Placental pericyte (primary cell): ENCODE results near the gene GATAD2A. TPM values are rescaled to one million over a fixed set of nuclear protein-coding genes. Genes with fewer than 3 reads are reported as not detected.

Source experiments
- small RNA-seq: library from RNA; depleted of rRNA; stranded (forward); fragments of <200 nt; gene quantifications from one replicate; pipeline ENCODE3, GENCODE V24; 2012; ENCODE audit warnings: low replicate concordance
- total RNA-seq: library from RNA; depleted of rRNA; stranded (reverse); fragments of >200 nt; gene quantifications from 2 replicates; pipeline ENCODE4 v1.2.3, GENCODE V29; 2012

GATAD2A gene, protein sequence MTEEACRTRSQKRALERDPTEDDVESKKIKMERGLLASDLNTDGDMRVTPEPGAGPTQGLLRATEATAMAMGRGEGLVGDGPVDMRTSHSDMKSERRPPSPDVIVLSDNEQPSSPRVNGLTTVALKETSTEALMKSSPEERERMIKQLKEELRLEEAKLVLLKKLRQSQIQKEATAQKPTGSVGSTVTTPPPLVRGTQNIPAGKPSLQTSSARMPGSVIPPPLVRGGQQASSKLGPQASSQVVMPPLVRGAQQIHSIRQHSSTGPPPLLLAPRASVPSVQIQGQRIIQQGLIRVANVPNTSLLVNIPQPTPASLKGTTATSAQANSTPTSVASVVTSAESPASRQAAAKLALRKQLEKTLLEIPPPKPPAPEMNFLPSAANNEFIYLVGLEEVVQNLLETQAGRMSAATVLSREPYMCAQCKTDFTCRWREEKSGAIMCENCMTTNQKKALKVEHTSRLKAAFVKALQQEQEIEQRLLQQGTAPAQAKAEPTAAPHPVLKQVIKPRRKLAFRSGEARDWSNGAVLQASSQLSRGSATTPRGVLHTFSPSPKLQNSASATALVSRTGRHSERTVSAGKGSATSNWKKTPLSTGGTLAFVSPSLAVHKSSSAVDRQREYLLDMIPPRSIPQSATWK
- total RNA-seq = 61.7 and 121 TPM in 2 replicates

DNA sequence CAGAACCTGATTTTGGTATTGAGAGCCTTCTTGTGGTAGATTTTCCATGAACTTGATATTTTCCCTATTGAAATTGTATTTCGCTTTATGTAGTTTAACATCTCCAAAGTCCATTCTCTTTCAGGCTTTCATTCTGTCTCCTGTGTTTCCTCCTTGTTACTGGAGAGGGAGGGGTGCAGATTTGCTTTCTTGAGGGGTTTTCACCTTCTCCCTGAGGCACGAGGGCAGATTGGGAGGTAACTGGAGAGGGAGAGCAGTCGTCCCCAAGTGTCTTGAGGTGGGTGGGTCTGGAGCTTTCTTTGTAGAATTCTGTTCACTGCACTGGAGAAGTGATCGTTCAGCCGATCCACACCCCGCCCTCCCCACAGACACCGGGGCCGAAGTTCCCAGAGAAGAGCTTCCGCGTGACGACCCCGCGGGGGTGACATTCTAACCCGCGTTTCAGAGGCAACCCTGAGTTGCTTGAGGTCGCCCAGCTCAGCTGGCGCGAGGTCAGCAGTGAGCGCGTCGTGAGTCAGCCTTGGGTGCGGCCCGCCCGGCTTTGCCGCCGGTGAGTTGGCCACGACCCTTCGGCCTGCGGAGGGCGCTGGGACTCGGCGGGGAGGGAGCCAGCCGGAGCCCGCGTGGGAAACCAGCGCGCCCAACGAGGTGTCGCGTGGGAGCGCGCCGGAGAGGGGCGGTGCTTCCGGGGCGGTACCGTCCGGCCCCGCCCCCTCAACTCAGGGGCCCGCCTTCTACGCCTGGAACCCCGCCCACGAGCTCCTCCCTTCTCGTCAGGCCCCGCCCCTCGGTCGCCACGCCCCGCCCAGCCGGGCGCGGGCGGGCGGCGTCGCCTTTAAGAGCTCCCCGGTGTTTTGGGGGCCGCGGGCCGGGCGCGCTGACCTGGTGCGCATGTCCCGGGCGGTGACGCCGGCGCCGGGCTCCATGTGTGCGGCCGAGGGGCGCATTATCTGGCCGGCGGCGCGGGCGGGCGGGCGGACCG is at the start of gene GATAD2A:
Gene GATAD2A, plus strand, starts transcription at position 797 of the 982 bp plus-strand sequence. CDS start 59,671 bp downstream, outside the sequence.

GRCh38 chr19:19514881-19515641 is 109.6 kb downstream of the GATAD2A start, which contains the start of gene TSSK6:
TSSK6 (minus strand) TSS chr19:19515548; CDS start chr19:19515427, 121 bp downstream.

GRCh38 chr19:19515642-19516519 is 110.4 kb downstream of the GATAD2A start, which contains the start of gene NDUFA13:
NDUFA13 (plus strand) TSS chr19:19516225; CDS start chr19:19516239, 14 bp downstream.

DNA sequence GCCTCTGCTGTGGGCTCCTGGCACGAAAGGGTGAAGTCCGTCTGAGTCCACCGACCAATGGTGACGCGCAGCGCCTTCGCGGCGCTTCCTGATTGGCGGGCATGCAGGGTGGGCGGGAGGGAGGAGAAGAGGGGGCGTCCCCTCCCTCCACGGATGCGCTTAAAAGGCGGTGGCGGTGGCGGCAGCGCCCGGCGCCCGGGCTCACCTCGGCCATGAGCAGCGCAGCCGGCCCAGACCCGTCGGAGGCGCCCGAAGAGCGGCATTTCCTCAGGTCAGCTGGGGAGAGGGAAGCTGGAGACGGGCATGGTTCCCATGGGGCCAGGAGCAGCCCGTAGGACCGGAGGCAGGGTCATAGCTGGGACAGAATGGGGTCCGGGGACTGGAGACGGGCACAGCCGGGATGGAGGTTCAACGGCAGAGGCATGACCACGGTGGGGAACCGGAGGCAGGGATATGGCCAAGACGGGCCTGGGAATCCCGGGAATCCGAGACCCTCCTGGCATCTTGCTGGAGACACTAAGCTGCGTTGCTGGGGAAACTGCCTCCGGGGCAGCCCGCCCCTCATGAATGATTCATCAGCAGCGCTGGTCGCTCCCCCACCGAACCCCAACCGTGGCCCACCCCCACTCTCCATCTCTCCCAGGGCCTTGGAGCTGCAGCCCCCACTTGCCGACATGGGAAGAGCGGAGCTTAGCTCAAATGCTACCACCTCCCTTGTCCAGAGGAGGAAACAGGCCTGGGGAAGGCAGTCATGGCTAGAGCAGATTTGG is 123.4 kb downstream of the GATAD2A start, which contains the start of gene YJEFN3:
Gene YJEFN3, plus strand, starts transcription at position 191 of the 770 bp plus-strand sequence. Its CDS starts 22 bp downstream, at position 213.

GRCh38 chr19:19538061-19538784 is 132.7 kb downstream of the GATAD2A start, which contains the start of gene CILP2:
CILP2 (plus strand) TSS chr19:19538265; CDS start chr19:19538350, 85 bp downstream.

Small RNA genes lying within 50 kb of the gene (small RNA-seq; reads per million reads assigned to genes)
- not detected for gene MIR640

Other genes starting within 250 kb of the GATAD2A start
- gene MEF2B, start 235.4 kb upstream of the GATAD2A start, total RNA-seq = 0.22 TPM in 1 of 2 replicates, not detected in the other
- gene BORCS8, start 213.5 kb upstream of the GATAD2A start, total RNA-seq = 16.6 and 22.6 TPM in 2 replicates
- gene RFXANK, start 213.4 kb upstream of the GATAD2A start, total RNA-seq = 59.0 and 87.5 TPM in 2 replicates
- 2.4 and 11.6 TPM in 2 replicates for gene NR2C2AP, start 202.3 kb upstream of the GATAD2A start, total RNA-seq
- under 0.01 TPM in 1 of 2 replicates, not detected in the other for gene NCAN, start 193.7 kb upstream of the GATAD2A start, total RNA-seq
- 1.1 and 2.8 TPM in 2 replicates for gene TM6SF2, start 132.4 kb upstream of the GATAD2A start, total RNA-seq
- gene SUGP1, start 85.2 kb upstream of the GATAD2A start, total RNA-seq = 35.0 and 44.8 TPM in 2 replicates
- 46.0 and 48.8 TPM in 2 replicates for gene MAU2, start 84.8 kb upstream of the GATAD2A start, total RNA-seq
- 0.86 and 3.7 TPM in 2 replicates for gene TSSK6, start 109.9 kb downstream of the GATAD2A start, total RNA-seq
- gene NDUFA13, start 110.5 kb downstream of the GATAD2A start, total RNA-seq = 62.0 and 185 TPM in 2 replicates
- 0.57 and 0.66 TPM in 2 replicates for gene YJEFN3, start 123.2 kb downstream of the GATAD2A start, total RNA-seq
- gene CILP2, start 132.6 kb downstream of the GATAD2A start, total RNA-seq = 0.14 and 0.22 TPM in 2 replicates
- 0.22 TPM in 1 of 2 replicates, not detected in the other for gene PBX4, start 213.0 kb downstream of the GATAD2A start, total RNA-seq
- 1.0 and 2.2 TPM in 2 replicates for gene LPAR2, start 222.5 kb downstream of the GATAD2A start, total RNA-seq
- gene GMIP, start 238.0 kb downstream of the GATAD2A start, total RNA-seq = 5.9 and 10.7 TPM in 2 replicates